Natural killer cell (primary cell): ENCODE measurements around the gene CDK5RAP1. TPM values are rescaled to one million over a fixed set of nuclear protein-coding genes. Genes with fewer than 3 reads are reported as not detected.

Experiments
- ATAC-seq, 3 donors: fragments of 150-1000 bp in 2 of 3; fragments of 200-7000 bp in 1 of 3; cut with Tn5 transposase; 1 replicate in 1 of 3; 2 replicates in 2 of 3; pipeline ENCODE4 v1.10.0; 2021; ENCODE audit warnings: mild to moderate bottlenecking in 2 of 3, moderate library complexity in 2 of 3
- DNase-seq, 2 donors: peaks; one replicate each; pipeline versions ENCODE4 v3.0.0 to v3.0.0-alpha.2; 2013 to 2021; ENCODE audit warnings: mixed read lengths in 1 of 2
- H3K27ac ChIP-seq: one replicate; pipeline ENCODE4 v1.5.1; 2013; ENCODE audit warnings: mild to moderate bottlenecking, low read length
- H3K27me3 ChIP-seq: one replicate; pipeline ENCODE4 v1.6.1; 2013; ENCODE audit warnings: low read length; ENCODE audit not compliant: control insufficient read depth, insufficient read depth
- H3K36me3 ChIP-seq: one replicate; pipeline ENCODE4 v1.6.1; 2013; ENCODE audit warnings: low read length; ENCODE audit not compliant: control insufficient read depth, insufficient read depth
- H3K4me1 ChIP-seq: one replicate; pipeline ENCODE4 v1.6.1; 2013; ENCODE audit warnings: low read length; ENCODE audit not compliant: control insufficient read depth, insufficient read depth
- H3K4me3 ChIP-seq: one replicate; pipeline ENCODE4 v1.5.1; 2013; ENCODE audit warnings: low read length
- H3K9me3 ChIP-seq: one replicate; pipeline ENCODE4 v1.6.1; 2013; ENCODE audit warnings: low read length; ENCODE audit not compliant: control insufficient read depth, insufficient read depth
- H3K27ac Mint-ChIP-seq, 2 donors: one replicate each; pipeline ENCODE4 v1.8.0; 2022; ENCODE audit warnings: mild to moderate bottlenecking in 2 of 2, mixed read lengths in 2 of 2, moderate library complexity in 1 of 2
- H3K27me3 Mint-ChIP-seq, 2 donors: one replicate each; pipeline ENCODE4 v1.8.0; 2022; ENCODE audit warnings: low read depth in 2 of 2, mixed read lengths in 2 of 2
- H3K36me3 Mint-ChIP-seq: one replicate; pipeline ENCODE4 v1.8.0; 2022; ENCODE audit warnings: mixed read lengths
- H3K4me1 Mint-ChIP-seq, 2 donors: one replicate each; pipeline ENCODE4 v1.8.0; 2022; ENCODE audit warnings: mixed read lengths in 2 of 2
- H3K4me3 Mint-ChIP-seq: one replicate; pipeline ENCODE4 v1.8.0; 2022; ENCODE audit warnings: mild to moderate bottlenecking, moderate library complexity, mixed read lengths
- H3K9me3 Mint-ChIP-seq, 2 donors: one replicate each; pipeline ENCODE4 v1.8.0; 2022; ENCODE audit warnings: mixed read lengths in 2 of 2
- CTCF ChIP-seq: fragments of 200-600 bp; IDR thresholded peaks from one replicate; pipeline ENCODE4 v1.8.0; 2022; ENCODE audit warnings: antibody characterized with exemption
- WGBS: methylation state at CpG from one replicate; pipeline ENCODE4 v1.1.7; 2013; ENCODE audit warnings: missing lambda C conversion rate; ENCODE audit not compliant: insufficient coverage; 5-methylcytosine and 5-hydroxymethylcytosine counted together
- intact Hi-C: fragments of 100-400 bp; cut with micrococcal nuclease; formaldehyde crosslinking; loops from one replicate; pipeline ENCODE4 v1.14.2; 2022
- total RNA-seq, 4 donors: library from RNA; stranded (reverse); fragments of 120-200 nt in 1 of 4; gene quantifications; one replicate each; pipeline versions ENCODE4 v1.2.3 to v1.2.4, GENCODE V29; 2013 to 2022

CDK5RAP1 gene
- total RNA-seq, 3 donors from 2014 or later (not counting 1 experiment from before 2014, with no cell fraction given) = 59.7 to 71.5 (median 62.6) TPM

GRCh38 chr20:33332905-33333456, 68.3 kb downstream of the CDK5RAP1 start:
- Mint-ChIP-seq H3K27ac (peak overlapping the region in 1 of 2 donors; percentile 31), H3K9me3 (no peaks in the 10 kb centered on the region), H3K36me3 (no peaks in the 10 kb centered on the region), H3K4me1 (peaks cover 0 to 5% of the 10 kb centered on the region in 2 donors), H3K27me3 (peaks cover 0 to 3% of the 10 kb centered on the region in 2 donors), H3K4me3 (no peak overlapping the region)
- DNase-seq (no peak), ATAC-seq (no peak)
- Histone ChIP-seq H3K9me3 (no peaks in the 10 kb centered on the region), H3K36me3 (no peaks in the 10 kb centered on the region), H3K4me1 (no peaks in the 10 kb centered on the region), H3K27me3 (no peaks in the 10 kb centered on the region), H3K4me3 (no peak overlapping the region), H3K27ac (no peak overlapping the region)
- no peak for TF ChIP-seq CTCF
- intact Hi-C loops = no loop called here
- WGBS = 82% methylated on average over 20 of the region's 20 CpGs

DNA sequence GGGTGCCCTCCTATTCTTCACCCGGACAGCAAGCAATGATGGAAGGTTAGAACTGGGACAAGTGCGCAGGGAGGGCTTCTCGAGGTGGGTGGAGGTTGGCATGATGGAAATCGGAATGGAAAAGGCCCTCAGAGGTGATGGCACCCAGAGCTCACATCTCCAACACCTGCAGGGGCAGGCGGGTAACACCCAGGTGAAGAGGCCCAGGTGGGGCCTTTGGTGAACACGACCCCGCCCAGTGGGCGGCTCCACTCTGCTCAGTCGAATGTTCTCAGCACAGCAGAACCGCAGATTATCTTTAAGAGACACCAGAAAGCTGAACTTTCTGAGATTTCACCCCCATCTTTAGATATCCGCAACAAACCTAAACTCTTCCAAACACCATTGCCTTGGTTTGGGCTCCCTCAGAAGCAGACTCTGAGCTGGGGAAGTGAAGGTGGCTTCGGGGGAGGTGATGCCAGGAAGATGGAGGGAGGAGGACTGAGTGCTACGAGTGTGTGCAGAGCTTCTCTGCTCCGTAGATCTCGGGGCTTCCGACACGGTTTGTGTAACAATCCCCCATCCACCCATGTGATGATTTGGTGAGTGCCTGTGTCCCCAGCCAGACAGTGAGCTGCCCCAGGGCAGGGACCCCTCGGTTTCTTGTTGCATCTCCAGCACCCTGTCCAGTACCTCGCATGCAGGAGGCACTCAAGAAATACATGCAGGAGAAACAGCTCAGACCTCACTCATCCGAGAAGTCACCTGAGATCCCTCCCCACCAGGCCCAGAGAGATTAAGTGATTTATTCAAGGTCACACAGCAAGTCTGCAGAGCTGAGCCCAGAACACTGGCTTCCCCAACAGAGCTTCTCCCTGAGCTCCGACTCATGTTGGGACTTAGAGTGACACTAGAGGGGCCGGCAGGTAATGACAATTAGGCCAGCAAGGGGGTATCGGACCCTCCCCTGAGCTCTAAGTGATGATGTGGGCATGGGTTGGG, 72.9 kb downstream of the CDK5RAP1 start:
- Mint-ChIP-seq H3K36me3 (no peaks in the 10 kb centered on the region), H3K4me1 (no peaks in the 10 kb centered on the region), H3K4me3 (no peak overlapping the region), H3K27me3 (peaks cover 0 to 3% of the 10 kb centered on the region in 2 donors), H3K27ac (no peak overlapping the region), H3K9me3 (no peaks in the 10 kb centered on the region)
- no peaks in the 10 kb centered on the region for H3K27me3 ChIP-seq
- no peak overlapping the region for H3K27ac ChIP-seq
- no peaks in the 10 kb centered on the region for H3K4me1 ChIP-seq
- 78% methylated on average over 22 of the region's 23 CpGs for WGBS
- no peak for ATAC-seq
- no peak for DNase-seq
- no peaks in the 10 kb centered on the region for H3K9me3 ChIP-seq
- no peak overlapping the region for H3K4me3 ChIP-seq
- intact Hi-C loops = no loop called here
- no peak for TF ChIP-seq CTCF
- H3K36me3 ChIP-seq = no peaks in the 10 kb centered on the region

DNA sequence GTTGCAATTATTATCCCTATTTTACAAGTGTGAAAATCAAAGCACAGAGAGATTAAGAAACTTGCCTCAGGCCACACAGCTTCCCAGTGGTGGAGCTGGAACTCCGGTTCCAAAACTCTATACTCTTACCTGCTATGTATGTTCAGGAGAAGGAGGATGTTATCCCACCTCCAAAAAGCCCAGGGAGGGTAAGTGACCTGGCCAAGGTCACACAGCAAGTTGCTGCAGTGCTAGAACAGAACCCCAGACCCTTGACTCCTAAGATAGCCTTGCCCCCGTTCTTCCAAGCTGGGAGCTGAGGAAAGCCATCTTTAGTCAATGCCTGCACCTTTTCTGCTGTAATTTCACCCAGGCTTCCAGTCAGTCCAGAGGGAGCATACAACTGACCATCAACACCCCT, 76.0 kb downstream of the CDK5RAP1 start:
- no peak for TF ChIP-seq CTCF
- 92% methylated on average over 2 of the region's 2 CpGs for WGBS
- no peaks in the 10 kb centered on the region for H3K36me3 Mint-ChIP-seq
- no peaks in the 10 kb centered on the region for H3K36me3 ChIP-seq
- no peaks in the 10 kb centered on the region for H3K4me1 Mint-ChIP-seq
- H3K4me1 ChIP-seq = no peaks in the 10 kb centered on the region
- no peaks in the 10 kb centered on the region for H3K27me3 ChIP-seq
- H3K9me3 ChIP-seq = no peaks in the 10 kb centered on the region
- intact Hi-C loops = no loop called here
- H3K4me3 Mint-ChIP-seq = no peak overlapping the region
- no peaks in the 10 kb centered on the region for H3K9me3 Mint-ChIP-seq
- no peaks in the 10 kb centered on the region for H3K27me3 Mint-ChIP-seq
- no peak overlapping the region for H3K27ac ChIP-seq
- no peak overlapping the region for H3K4me3 ChIP-seq
- no peak for ATAC-seq
- no peak overlapping the region for H3K27ac Mint-ChIP-seq
- DNase-seq = no peak
